HG02840 (cell line): Measurements from ENCODE around the gene SEMA4F.

Source experiments
- ATAC-seq: cut with Tn5 transposase; IDR thresholded peaks from one replicate; pipeline ENCODE4 v1.9.1; 2021; ENCODE audit warnings: mild to moderate bottlenecking, moderate library complexity, moderate number of reproducible peaks; ENCODE audit not compliant: unreplicated experiment, low FRiP score

Gene SEMA4F

GRCh38 chr2:74702001-74702715 lies 48.1 kb downstream of the SEMA4F start:
- ATAC-seq, result no peak

GRCh38 chr2:74703373-74703772 lies 49.3 kb downstream of the SEMA4F start:
- ATAC-seq, result no peak

- no peak for ATAC-seq
Measured at GRCh38 chr2:74704216-74704615, 50.2 kb downstream of the SEMA4F start.

GRCh38 chr2:74706741-74707140 lies 52.7 kb downstream of the SEMA4F start:
- no peak for ATAC-seq

GRCh38 chr2:74707837-74708236 lies 53.8 kb downstream of the SEMA4F start:
- no peak for ATAC-seq

DNA sequence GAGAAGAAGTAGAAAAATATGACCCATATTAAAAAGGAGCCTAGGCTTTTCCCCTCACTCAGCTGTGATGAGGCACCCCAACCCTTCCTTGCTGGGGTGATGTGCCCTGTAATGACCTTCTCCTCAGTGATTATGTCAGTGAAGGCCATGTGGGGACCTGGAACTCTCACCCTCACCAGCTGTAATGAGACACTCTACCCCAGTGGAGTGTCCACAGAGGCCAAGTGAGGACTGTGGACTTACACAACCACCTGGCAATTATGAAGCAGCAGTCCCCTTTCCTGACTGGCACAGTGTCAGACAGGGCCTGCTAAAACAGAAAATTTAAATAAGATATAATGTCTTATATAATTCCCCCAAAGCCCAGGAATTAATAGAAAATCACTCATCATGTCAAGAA lies 54.2 kb downstream of the SEMA4F start:
- no peak for ATAC-seq

DNA sequence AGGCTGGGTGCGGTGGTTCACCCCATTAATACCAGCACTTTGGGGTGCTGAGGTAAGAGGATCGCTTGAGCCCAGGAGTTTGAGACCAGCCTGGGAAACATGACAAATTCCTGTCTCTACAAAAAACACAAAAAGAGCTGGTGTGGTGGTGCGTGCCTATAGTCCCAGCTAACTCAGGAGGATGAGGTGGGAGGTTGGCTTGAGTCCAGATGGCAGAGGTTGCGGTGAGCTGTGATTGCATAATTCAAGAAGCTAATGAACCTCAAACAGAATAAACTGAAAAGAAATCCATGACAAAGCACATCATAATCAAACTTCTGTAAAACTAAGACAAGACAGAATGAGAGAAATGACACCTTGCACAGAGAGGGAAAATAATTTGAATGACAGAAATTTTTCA lies 54.8 kb downstream of the SEMA4F start:
- no peak for ATAC-seq

GRCh38 chr2:74712223-74713053 lies 58.4 kb downstream of the SEMA4F start:
- no peak for ATAC-seq

DNA sequence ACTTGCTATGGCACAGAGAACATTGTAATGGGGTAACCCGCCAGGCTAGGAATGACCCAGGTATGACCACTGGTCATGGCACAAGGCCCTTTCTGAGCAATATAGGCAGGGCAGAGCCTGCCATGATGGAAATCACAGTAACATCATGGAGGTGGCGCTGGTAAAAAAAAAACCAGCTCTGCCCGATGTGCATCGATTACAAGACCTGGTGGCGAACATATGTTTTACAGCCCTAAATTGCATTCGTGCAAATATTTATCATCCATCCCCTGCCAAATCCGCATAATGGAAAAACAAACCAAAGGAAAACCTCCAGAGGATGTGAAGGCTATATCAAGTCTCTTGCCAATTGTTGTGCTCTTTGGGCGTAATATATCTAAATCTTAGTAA lies 60.6 kb downstream of the SEMA4F start:
- no peak for ATAC-seq

- ATAC-seq, result peak; percentile 88
Measured at GRCh38 chr2:74715081-74715791, 61.2 kb downstream of the SEMA4F start.

GRCh38 chr2:74715880-74716279 lies 61.8 kb downstream of the SEMA4F start:
- no peak for ATAC-seq

- ATAC-seq, result no peak
Measured at GRCh38 chr2:74719066-74719465, 65.0 kb downstream of the SEMA4F start.

DNA sequence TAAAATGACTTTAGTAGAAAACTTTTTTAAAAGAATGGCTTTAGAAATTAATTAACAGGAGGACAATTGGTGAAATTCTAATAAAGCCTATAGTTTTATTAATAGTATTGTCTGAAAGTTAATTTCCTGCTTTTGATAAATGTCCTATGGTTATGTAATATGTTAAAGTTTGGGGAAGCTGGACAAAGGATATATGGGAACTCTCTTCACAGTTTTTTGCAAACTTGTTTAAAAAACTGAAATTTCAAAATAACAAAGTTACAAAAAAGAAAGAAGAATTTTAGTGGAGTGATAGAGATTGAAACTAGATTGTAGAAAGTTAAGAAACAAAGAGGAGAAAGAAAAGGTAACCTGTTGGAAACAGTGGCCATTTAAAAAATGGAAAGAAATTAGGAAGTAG lies 67.3 kb downstream of the SEMA4F start:
- ATAC-seq, result no peak

DNA sequence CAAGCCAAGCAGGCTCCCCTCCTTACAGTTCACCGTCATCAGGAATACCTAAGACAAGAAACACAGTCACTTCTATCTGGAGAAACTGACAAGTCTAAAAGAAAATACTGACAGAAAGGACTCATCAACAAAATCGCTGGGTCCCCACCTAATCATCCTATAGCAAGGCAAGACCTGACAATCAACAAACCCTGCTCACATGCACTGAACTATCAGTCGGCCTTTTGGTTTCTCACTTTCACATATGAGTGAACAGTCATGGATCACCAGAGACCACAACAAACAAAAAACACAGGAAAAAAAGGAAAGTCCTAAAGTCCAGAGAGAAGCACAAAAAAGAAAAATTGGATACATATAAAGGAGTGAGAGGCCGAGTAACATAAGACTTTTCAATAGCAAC lies 70.4 kb downstream of the SEMA4F start:
- ATAC-seq, result no peak

GRCh38 chr2:74725287-74725686 lies 71.2 kb downstream of the SEMA4F start:
- no peak for ATAC-seq

- ATAC-seq, result no peak
Measured at GRCh38 chr2:74728842-74729241, 74.8 kb downstream of the SEMA4F start.

DNA sequence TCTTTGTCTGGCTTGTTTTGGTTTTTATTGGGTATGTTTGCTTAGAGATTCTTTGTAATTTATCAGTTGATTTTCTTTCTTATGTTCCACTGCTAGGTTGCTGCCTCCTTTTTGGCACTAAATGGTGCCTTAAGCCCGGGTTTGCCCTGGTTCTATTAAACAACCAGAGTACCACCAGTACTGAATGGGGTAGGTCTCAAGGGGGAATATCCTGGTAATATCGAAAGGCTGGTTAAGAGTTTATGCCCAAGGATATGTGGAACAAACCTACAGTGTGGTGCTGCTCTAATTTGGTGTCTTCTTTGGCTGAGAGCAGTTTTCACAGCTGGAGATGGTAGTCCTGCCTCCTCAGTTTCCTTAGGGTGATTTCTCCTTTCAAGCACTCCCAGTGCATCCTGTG lies 76.5 kb downstream of the SEMA4F start:
- no peak for ATAC-seq
